HG03103 (cell line): Measurements from ENCODE around the gene KLHL7.
"Not testable (repeated sequence)": the region's sequence is repeated elsewhere in the genome, so short reads cannot be mapped to it uniquely, and the experiment has no call there.

Experiments used
- ATAC-seq: cut with Tn5 transposase; IDR thresholded peaks from one replicate; pipeline ENCODE4 v1.9.1; 2021; ENCODE audit warnings: low read depth; ENCODE audit not compliant: unreplicated experiment

Gene KLHL7

DNA sequence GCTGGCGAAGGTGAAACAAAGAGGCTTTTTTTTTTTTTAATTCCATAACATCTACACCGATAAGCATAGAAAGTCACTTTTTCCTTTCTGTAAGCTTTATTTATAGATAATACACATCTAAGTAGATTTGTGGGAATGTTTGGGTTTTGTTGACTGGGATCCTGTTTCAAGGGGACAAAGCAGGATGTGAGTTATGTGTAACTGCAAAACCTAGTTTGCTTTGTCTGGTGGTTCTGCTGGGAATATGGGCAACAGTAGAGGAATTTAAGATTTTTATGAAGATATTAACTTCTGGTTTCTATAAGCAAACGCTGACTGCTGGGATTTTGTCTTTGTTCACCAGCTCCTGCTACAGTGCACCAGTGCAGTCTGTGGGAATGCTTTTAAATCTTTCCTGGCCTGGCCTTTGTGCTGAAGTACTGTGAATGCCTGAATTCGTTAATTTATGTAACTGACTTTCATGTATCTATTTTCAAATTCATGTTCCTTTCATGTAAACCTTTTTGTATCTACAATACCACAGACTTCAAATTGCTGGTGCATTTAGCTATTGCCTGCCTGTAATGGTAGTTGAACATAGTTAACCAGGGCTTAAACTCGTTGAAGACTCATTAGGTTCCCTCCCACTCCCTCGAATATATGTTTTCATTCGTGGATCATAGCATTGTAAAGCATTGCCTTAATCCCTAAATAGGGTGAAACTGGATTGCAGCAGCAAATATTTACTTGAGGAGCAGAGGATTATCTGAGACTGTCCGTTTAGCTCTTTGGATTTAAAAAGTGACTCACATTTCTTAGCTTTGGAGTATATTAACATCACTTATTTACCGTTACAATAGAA, 1.5 kb downstream of the KLHL7 start:
- ATAC-seq = no peak

DNA sequence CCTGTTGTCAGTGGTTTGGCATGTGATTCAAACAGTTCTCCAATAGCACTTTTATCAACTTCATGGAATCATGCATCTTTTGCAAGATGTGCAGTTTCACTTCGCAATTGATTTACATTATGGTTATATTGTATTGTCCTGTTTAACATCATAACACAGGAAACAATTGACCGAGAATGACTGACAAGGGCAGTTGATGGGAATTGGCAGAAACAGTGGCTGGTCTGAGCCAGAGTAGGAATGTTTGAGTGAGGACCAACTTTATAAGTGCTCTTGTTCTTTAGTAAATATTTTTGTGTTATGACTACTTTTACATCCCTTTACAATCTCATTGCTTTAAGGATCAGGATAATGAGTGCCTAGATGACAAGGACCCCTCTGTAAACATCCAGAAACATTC, 2.2 kb downstream of the KLHL7 start:
- no peak for ATAC-seq

DNA sequence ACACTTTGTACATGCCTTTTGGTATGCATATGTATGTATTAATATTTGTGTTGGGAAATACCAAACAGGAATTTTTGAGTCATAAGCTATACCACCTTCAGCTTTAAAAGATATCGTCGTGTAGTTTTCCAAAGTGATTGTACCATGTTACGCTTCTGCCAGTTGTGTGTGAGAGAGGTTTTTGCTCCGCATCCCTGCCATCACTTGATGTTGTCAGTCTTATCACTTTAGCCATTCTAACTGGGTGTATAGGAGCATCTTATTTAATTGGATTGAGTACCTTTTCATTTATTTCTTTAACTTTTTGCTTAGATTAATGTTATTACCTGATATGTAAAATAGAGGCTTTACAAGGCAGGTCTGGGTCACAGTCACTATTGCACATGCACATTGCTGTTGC, 3.4 kb downstream of the KLHL7 start:
- no peak for ATAC-seq

DNA sequence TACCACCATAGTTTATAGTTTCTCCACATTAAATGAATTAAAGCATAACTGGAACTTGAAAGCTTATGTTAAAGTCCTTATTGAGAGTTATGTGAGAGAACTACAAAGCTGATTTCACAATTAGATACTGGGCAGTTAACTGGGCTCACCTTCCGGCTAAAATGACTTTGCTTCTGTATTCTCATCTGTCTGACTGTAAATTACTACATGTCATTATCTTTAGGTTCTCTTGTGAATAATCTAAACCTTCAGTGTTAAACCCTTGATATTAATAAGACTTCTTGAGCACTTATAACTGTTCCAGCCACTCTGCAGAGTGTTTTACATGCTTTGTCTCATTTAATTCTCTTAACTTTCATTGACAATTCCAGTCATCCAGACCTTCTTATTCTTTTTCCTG, 3.9 kb downstream of the KLHL7 start:
- ATAC-seq = no peak

- no peak for ATAC-seq
Observed at GRCh38 chr7:23114896-23115295, 9.3 kb downstream of the KLHL7 start.

DNA sequence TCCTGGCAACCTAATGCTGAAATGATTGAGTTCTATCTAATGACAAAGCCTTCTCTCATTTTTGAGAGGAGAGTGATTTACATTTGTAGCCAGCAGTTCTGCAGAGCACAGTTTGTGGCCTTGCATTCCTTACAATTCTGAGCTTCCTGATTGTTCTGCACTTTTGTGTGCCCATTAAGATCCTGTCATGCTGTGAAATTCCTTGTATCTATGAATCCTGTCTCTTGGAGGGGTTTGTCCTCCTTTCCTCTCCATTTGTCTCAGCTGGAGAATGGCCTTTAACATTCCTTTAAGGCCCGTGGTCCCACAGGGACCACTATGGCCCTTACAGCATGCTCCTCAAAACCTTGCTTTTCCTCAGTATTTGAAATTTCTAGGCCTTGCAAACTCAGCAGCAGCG, 10.4 kb downstream of the KLHL7 start:
- no peak for ATAC-seq

GRCh38 chr7:23117841-23118240, 12.3 kb downstream of the KLHL7 start:
- ATAC-seq = no peak

GRCh38 chr7:23120106-23120505, 14.5 kb downstream of the KLHL7 start:
- no peak for ATAC-seq

GRCh38 chr7:23121165-23121564, 15.6 kb downstream of the KLHL7 start:
- no peak for ATAC-seq

- no peak for ATAC-seq
Observed at GRCh38 chr7:23123007-23123406, 17.4 kb downstream of the KLHL7 start.

- ATAC-seq = no peak
Observed at GRCh38 chr7:23123465-23123864, 17.9 kb downstream of the KLHL7 start.

DNA sequence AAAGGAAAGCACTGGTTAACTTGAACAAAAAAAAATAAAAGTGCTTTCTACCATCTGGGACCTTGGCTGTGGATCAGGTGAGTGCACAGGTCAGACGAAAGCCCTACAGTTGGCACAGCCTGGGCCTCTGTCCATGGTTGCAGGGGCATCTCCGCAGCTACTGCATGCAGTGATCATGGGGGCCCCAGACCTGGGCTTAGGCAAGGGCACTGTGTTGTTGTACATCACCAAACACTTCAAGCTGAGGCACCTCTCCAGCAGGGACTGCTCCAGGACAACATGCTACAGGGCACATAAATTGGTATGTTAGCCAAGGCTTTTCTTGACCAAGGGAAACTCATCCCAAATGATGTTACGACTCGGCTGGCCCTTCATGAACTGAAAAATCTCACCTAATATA, 23.5 kb downstream of the KLHL7 start:
- no peak for ATAC-seq

DNA sequence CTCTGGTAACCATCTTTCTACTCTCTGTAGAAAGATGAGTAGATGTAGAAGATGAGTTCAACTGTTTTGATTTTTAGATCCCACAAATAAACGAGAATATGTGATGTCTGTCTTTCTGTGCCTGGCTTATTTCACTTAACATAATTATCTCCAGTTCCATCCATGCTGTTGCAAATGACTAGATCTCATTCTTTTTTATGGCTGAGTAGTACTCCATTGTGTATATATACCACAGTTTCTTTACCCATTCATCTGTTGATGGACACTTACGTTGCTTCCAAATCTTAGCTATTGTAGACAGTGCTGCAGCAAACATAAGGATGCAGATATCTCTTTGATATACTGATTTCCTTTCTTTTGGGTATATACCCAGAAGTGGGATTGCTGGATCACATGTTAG, 26.2 kb downstream of the KLHL7 start:
- ATAC-seq = not testable (repeated sequence)

DNA sequence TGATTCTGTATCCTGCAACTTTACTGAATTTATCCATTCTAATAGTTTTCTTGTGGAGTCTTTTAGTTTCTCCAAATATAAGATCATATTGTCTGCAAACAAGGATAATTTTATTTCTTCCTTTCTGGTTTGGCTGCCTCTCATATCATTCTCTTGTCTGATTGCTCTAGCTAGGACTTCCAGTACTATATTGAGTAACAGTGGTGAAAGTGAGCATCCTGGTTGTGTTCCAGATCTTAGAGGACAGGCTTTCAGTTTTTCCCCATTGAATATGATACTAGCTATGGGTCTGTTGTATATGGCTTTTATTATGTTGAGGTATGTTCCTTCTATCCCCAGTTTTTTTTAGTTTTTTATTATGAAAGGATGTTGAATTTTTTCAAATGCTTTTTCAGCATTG, 28.2 kb downstream of the KLHL7 start:
- ATAC-seq = no peak

DNA sequence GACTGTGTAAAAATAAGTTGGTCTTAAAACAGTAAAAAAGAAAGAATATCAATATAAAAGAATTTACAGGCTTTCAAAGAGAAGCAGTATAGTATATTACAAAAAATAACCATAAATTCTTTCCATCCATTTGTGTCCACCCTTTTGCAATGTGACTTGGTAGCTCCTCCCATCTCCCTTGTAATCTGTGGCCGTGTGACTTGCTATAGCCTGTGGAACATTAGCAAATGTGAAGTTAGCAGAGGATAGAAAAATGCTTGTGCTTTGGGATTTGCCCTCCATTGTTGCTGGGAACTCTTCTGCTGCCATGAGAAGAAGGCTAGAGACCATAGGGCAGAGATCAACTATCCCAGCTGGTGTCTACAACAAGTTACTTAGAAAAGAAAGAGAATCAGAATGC, 30.2 kb downstream of the KLHL7 start:
- ATAC-seq = no peak

DNA sequence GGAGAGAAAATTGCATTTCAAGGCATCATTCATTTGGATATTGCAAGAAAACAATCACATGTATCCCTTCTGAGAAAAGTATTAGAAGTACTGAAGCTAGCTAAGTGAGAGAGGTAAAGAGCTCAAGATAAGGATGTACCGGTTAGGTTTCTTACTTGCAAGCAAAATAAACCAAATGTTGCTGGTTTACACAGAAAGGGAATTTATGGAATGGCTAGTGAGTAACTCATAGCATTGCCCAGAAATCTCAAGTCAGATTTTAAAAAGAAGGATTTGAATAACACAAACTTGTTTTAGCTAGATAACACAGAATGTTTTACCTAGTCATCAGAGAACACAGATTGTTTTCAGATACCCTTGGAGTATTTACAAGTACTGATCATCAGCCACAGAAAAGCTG, 30.6 kb downstream of the KLHL7 start:
- ATAC-seq = no peak

- ATAC-seq = no peak
Observed at GRCh38 chr7:23157679-23158078, 52.1 kb downstream of the KLHL7 start.

DNA sequence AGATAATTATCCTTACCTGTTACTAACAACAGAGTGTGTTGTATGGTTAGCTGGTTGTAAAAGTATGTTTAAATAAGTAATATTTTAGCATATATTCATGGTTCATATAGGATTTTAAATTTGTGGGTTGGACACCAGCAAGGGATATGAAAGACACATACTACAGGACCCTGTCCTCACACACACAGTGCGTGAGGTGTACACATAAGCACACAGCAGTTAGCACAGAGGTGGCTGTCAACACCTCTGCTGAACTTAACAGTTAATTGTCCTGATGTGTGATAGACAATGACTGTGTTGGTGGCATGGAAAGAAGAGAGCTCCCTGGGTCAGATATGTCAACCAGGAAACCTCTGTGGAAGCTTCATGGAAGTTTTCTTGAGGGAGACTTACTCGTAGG, 53.0 kb downstream of the KLHL7 start:
- no peak for ATAC-seq

DNA sequence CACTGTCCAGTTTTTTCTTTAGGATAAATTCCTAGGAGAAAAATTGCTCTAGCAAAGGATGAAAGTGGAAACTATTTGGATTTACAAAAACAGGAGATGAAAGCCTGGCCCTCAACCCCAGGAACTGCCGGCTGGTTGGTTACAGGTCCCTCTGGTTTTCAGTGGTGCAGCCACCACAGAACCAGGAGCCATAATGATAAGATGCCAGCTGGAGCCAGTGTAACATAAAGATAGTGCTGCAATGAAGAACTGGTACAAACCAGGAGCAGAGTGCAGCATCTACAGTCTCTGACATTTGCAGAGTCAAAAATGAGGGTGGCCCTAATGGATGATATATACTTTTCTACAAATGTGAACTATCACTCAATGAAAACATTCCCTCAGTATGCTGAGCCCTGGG, 55.9 kb downstream of the KLHL7 start:
- no peak for ATAC-seq

DNA sequence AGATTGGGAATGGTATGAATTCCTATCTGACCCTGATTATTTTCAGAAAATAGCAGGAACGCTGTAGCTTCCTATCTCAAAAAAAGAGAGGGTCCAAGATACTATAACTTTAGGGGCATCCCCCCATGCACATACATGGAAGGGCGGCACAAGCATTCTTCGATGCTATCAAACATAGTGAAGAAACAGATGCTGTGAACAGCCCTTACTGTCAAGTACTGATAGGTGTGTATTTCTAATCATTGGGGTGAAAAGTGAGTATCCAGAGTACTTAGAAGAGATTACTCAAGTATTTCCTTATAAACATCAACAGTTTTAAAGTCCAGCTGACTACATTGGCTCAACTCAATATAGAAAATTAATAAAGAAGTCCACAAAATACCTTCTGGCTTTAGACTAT, 59.3 kb downstream of the KLHL7 start:
- no peak for ATAC-seq

- ATAC-seq = no peak
Observed at GRCh38 chr7:23165316-23165715, 59.7 kb downstream of the KLHL7 start.

DNA sequence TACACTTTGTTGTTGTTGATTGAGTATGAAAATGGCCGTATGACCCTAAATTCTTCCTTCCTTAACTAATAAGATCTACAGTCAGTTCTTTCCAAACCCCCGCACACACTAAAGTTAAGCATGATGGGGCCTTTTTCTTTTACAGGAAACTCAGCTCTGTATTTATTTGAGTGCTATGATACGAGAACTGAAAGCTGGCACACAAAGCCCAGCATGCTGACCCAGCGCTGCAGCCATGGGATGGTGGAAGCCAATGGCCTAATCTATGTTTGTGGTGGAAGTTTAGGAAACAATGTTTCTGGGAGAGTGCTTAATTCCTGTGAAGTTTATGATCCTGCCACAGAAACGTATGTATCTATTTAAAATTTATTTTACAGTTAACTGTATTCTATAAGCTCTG, 62.1 kb downstream of the KLHL7 start:
- ATAC-seq = no peak
